Measurements from ENCODE around the gene IFT122.

Gene IFT122

DNA sequence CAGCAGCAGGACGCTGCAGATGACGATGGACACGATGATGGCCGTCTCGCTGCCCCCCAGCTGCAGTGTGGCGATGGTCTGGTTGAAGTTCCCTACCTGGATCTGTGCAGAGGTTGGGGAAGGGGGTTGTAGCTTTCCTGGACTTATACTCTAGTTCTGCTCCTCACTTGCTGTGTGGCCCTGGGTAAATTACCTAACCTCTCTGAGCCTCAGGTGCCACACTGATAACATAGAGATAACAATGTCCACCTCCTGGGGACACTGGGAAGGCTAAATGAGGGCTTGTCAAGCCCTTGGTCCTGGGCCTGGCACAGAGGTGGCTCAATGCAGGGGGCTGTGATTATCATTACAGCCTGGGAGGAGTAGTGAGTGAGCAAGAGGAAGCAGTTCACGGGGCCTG is 129.8 kb downstream of the IFT122 start:
- DNase-seq (ENCODE audit: extremely low read depth in 1 of 2, low read depth in 1 of 2) = no peak

All from stimulated activated CD8-positive, alpha-beta memory T cell treated with anti-CD3 and anti-CD28 coated beads, Interleukin-7, amount 100 ng/mL, for 48 hours (primary cell).